Activated naive CD4-positive, alpha-beta T cell treated with anti-CD3 and anti-CD28 coated beads for 36 hours (primary cell): Measurements from ENCODE around the gene RNF11. TPM values are rescaled to one million over a fixed set of nuclear protein-coding genes. Genes with fewer than 3 reads are reported as not detected.

Experiments used
- CTCF ChIA-PET: fragments of 350-600 bp; sonication (Branson Sonifier 250); formaldehyde crosslinking; loops from one replicate; lab custom pipeline; 2021; ENCODE audit warnings: antibody characterized with exemption; lab: Charles Lee
- DNase-seq: peaks from one replicate; pipeline ENCODE4 v3.0.0-alpha.2; 2020
- H3K27ac Mint-ChIP-seq: one replicate; pipeline ENCODE4 v1.8.0; 2021; ENCODE audit warnings: mild to moderate bottlenecking, mixed read lengths
- H3K27me3 Mint-ChIP-seq: one replicate; pipeline ENCODE4 v1.8.0; 2021; ENCODE audit warnings: low read depth, mixed read lengths
- H3K36me3 Mint-ChIP-seq: one replicate; pipeline ENCODE4 v1.8.0; 2021; ENCODE audit warnings: low read depth, mixed read lengths
- H3K4me1 Mint-ChIP-seq: one replicate; pipeline ENCODE4 v1.8.0; 2021; ENCODE audit warnings: low read depth, mixed read lengths
- H3K4me3 Mint-ChIP-seq: one replicate; pipeline ENCODE4 v1.8.0; 2021; ENCODE audit warnings: mild to moderate bottlenecking, moderate library complexity, mixed read lengths
- H3K9me3 Mint-ChIP-seq: one replicate; pipeline ENCODE4 v1.8.0; 2021; ENCODE audit warnings: mixed read lengths
- intact Hi-C: fragments of 100-400 bp; cut with micrococcal nuclease; formaldehyde crosslinking; loops from one replicate; pipeline ENCODE4 v1.15.1; 2023
- total RNA-seq, 2 experiments: library from RNA; stranded (reverse); gene quantifications; one replicate each; pipeline ENCODE4 v1.2.3, GENCODE V29; 2021

RNF11 gene
- total RNA-seq, 2 experiments from 2014 or later = 14.9 to 17.7 TPM

GRCh38 chr1:51299981-51300670 lies 64.1 kb downstream of the RNF11 start:
- intact Hi-C loops = loop anchor here (5.0 kb wide), 1 partner anchor 333 kb away; no protein-coding TSS in a partner anchor
- Mint-ChIP-seq H3K9me3 (no peaks in the 10 kb centered on the region), H3K4me1 (peaks cover 16% of the 10 kb centered on the region), H3K27ac (no peak overlapping the region), H3K36me3 (no peaks in the 10 kb centered on the region), H3K4me3 (no peak overlapping the region), H3K27me3 (no peaks in the 10 kb centered on the region)
- CTCF ChIA-PET = no interaction called here
- DNase-seq = no peak

- DNase-seq = no peak
- intact Hi-C loops = no loop called here
- no peak overlapping the region for H3K27ac Mint-ChIP-seq
- H3K4me3 Mint-ChIP-seq = no peak overlapping the region
- no peaks in the 10 kb centered on the region for H3K36me3 Mint-ChIP-seq
- no peaks in the 10 kb centered on the region for H3K27me3 Mint-ChIP-seq
- H3K4me1 Mint-ChIP-seq = peaks cover 16% of the 10 kb centered on the region
- CTCF ChIA-PET = no interaction called here
- no peaks in the 10 kb centered on the region for H3K9me3 Mint-ChIP-seq
These were observed 65.2 kb downstream of the RNF11 start for GRCh38 chr1:51301152-51301843.

- H3K4me3 Mint-ChIP-seq = no peak overlapping the region
- no peak for DNase-seq
- no peaks in the 10 kb centered on the region for H3K36me3 Mint-ChIP-seq
- no peaks in the 10 kb centered on the region for H3K9me3 Mint-ChIP-seq
- peaks cover 11% of the 10 kb centered on the region for H3K4me1 Mint-ChIP-seq
- intact Hi-C loops = no loop called here
- no peaks in the 10 kb centered on the region for H3K27me3 Mint-ChIP-seq
- CTCF ChIA-PET = no interaction called here
- H3K27ac Mint-ChIP-seq = no peak overlapping the region
These were observed 65.7 kb downstream of the RNF11 start for GRCh38 chr1:51301844-51302162.

- no peak for DNase-seq
- intact Hi-C loops = no loop called here
- Mint-ChIP-seq H3K4me3 (no peak overlapping the region), H3K36me3 (no peaks in the 10 kb centered on the region), H3K9me3 (no peaks in the 10 kb centered on the region), H3K27me3 (no peaks in the 10 kb centered on the region), H3K27ac (no peak overlapping the region), H3K4me1 (peaks cover 11% of the 10 kb centered on the region)
- CTCF ChIA-PET = no interaction called here
These were observed 66.2 kb downstream of the RNF11 start for GRCh38 chr1:51302270-51302669.

GRCh38 chr1:51302746-51303145 lies 66.7 kb downstream of the RNF11 start:
- H3K4me3 Mint-ChIP-seq = no peak overlapping the region

GRCh38 chr1:51303315-51303714 lies 67.2 kb downstream of the RNF11 start:
- CTCF ChIA-PET = interaction anchor here (4.4 kb wide), 1 partner anchor 7 kb away, joined by 20 read pairs; no protein-coding TSS in a partner anchor
- no peaks in the 10 kb centered on the region for H3K9me3 Mint-ChIP-seq
- no peak for DNase-seq
- H3K27ac Mint-ChIP-seq = no peak overlapping the region
- intact Hi-C loops = no loop called here
- no peaks in the 10 kb centered on the region for H3K27me3 Mint-ChIP-seq
- peaks cover 11% of the 10 kb centered on the region for H3K4me1 Mint-ChIP-seq
- no peak overlapping the region for H3K4me3 Mint-ChIP-seq
- no peaks in the 10 kb centered on the region for H3K36me3 Mint-ChIP-seq

More at GRCh38 chr1:51302746-51303145, 66.7 kb downstream of the RNF11 start:
- Mint-ChIP-seq H3K9me3 (no peaks in the 10 kb centered on the region), H3K27me3 (no peaks in the 10 kb centered on the region), H3K36me3 (no peaks in the 10 kb centered on the region), H3K27ac (no peak overlapping the region), H3K4me1 (peaks cover 11% of the 10 kb centered on the region)
- intact Hi-C loops = no loop called here
- no peak for DNase-seq
- CTCF ChIA-PET = no interaction called here

GRCh38 chr1:51303751-51304251 lies 67.7 kb downstream of the RNF11 start:
- Mint-ChIP-seq H3K9me3 (no peaks in the 10 kb centered on the region), H3K36me3 (no peaks in the 10 kb centered on the region), H3K4me3 (no peak overlapping the region), H3K27ac (no peak overlapping the region), H3K27me3 (no peaks in the 10 kb centered on the region), H3K4me1 (peaks cover 11% of the 10 kb centered on the region)
- DNase-seq = peak; percentile 45
- intact Hi-C loops = no loop called here
- CTCF ChIA-PET = interaction anchor here (4.4 kb wide), 1 partner anchor 8 kb away, joined by 20 read pairs; no protein-coding TSS in a partner anchor

- no peak for DNase-seq
- peaks cover 11% of the 10 kb centered on the region for H3K4me1 Mint-ChIP-seq
- H3K27me3 Mint-ChIP-seq = no peaks in the 10 kb centered on the region
- no peak overlapping the region for H3K4me3 Mint-ChIP-seq
- CTCF ChIA-PET = interaction anchor here (4.4 kb wide), 1 partner anchor 8 kb away, joined by 20 read pairs; no protein-coding TSS in a partner anchor
- intact Hi-C loops = no loop called here
- H3K27ac Mint-ChIP-seq = peak overlapping the region; percentile 41
- no peaks in the 10 kb centered on the region for H3K9me3 Mint-ChIP-seq
- H3K36me3 Mint-ChIP-seq = no peaks in the 10 kb centered on the region
These were observed 68.3 kb downstream of the RNF11 start for GRCh38 chr1:51304360-51304759.

GRCh38 chr1:51305371-51305823 lies 69.3 kb downstream of the RNF11 start:
- no peak overlapping the region for H3K4me3 Mint-ChIP-seq
- CTCF ChIA-PET = interaction anchor here (4.4 kb wide), 1 partner anchor 9 kb away, joined by 20 read pairs; no protein-coding TSS in a partner anchor
- no peak overlapping the region for H3K27ac Mint-ChIP-seq
- intact Hi-C loops = no loop called here
- H3K4me1 Mint-ChIP-seq = peaks cover 11% of the 10 kb centered on the region
- no peaks in the 10 kb centered on the region for H3K9me3 Mint-ChIP-seq
- no peaks in the 10 kb centered on the region for H3K27me3 Mint-ChIP-seq
- H3K36me3 Mint-ChIP-seq = no peaks in the 10 kb centered on the region
- no peak for DNase-seq

- Mint-ChIP-seq H3K36me3 (no peaks in the 10 kb centered on the region), H3K4me3 (no peak overlapping the region), H3K4me1 (peaks cover 11% of the 10 kb centered on the region), H3K9me3 (no peaks in the 10 kb centered on the region), H3K27ac (no peak overlapping the region), H3K27me3 (no peaks in the 10 kb centered on the region)
- no peak for DNase-seq
- CTCF ChIA-PET = interaction anchor here (1.1 to 4.4 kb wide), 2 partner anchors 11 to 13 kb away, joined by 3 to 20 read pairs; no protein-coding TSS in a partner anchor
- intact Hi-C loops = no loop called here
These were observed 70.9 kb downstream of the RNF11 start for GRCh38 chr1:51306950-51307349.

GRCh38 chr1:51308636-51309035 lies 72.6 kb downstream of the RNF11 start:
- H3K4me3 Mint-ChIP-seq = no peak overlapping the region

GRCh38 chr1:51309291-51309690 lies 73.2 kb downstream of the RNF11 start:
- intact Hi-C loops = no loop called here
- Mint-ChIP-seq H3K36me3 (no peaks in the 10 kb centered on the region), H3K9me3 (no peaks in the 10 kb centered on the region), H3K27ac (no peak overlapping the region), H3K27me3 (no peaks in the 10 kb centered on the region), H3K4me1 (peaks cover 10% of the 10 kb centered on the region), H3K4me3 (no peak overlapping the region)
- DNase-seq = no peak
- CTCF ChIA-PET = no interaction called here

More at GRCh38 chr1:51308636-51309035, 72.6 kb downstream of the RNF11 start:
- Mint-ChIP-seq H3K27ac (no peak overlapping the region), H3K4me1 (peaks cover 9% of the 10 kb centered on the region), H3K36me3 (no peaks in the 10 kb centered on the region), H3K27me3 (no peaks in the 10 kb centered on the region), H3K9me3 (no peaks in the 10 kb centered on the region)
- no peak for DNase-seq
- CTCF ChIA-PET = no interaction called here
- intact Hi-C loops = no loop called here
